ENCODE measurements around the gene CACNA1C. TPM values are rescaled to one million over a fixed set of nuclear protein-coding genes. Genes with fewer than 3 reads are reported as not detected.

The CACNA1C gene
- total RNA-seq, 4 donors from 2014 or later = 3.8 to 13.6 (median 5.7) TPM

DNA sequence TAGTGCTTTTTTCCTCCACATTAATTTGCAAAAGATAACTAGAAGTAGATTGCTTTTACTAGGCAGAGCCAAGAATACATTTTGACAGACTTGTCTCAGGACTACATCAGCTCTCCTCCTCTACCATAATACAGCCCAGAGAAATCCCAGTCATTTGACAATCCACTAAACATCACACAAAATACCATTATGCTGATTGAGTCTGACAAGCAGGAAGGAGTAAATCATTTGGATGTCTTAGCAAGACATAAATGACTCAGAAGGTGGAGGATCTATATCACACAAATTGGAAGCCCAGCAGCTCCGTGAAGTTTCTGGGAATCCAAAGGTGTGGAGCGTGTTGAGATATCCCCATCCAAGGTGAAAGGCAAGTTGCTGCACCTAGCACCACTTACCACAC, 666.6 kb downstream of the CACNA1C start:
- no peak for DNase-seq (ENCODE audit: low spot score)
- ATAC-seq (ENCODE audit: low FRiP score) = no peak
- no peak for TF ChIP-seq CTCF (IDR thresholded peaks at IDR 0.05)

DNA sequence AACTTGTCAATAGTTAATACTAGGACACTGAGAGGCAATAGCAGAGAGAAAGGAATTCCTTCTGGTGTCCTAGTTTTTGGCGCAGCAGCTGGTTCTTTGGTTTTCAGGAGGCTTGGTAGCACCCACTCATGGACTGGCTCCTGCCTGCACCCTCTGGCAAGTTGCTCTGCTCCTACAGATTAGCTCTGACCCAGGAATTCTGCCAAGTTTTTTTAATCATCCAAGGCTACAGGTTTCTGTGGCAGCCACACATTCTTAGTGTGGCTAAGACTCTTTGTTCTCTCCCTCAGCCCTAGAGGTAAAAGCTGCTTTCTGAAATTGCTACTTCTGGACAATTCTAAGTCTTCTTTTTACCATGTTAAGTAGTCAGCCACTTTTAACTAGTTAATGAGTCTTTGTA, 670.0 kb downstream of the CACNA1C start:
- no peak for ATAC-seq (ENCODE audit: low FRiP score)
- no peak for DNase-seq (ENCODE audit: low spot score)
- TF ChIP-seq CTCF (IDR thresholded peaks at IDR 0.05) = no peak

DNA sequence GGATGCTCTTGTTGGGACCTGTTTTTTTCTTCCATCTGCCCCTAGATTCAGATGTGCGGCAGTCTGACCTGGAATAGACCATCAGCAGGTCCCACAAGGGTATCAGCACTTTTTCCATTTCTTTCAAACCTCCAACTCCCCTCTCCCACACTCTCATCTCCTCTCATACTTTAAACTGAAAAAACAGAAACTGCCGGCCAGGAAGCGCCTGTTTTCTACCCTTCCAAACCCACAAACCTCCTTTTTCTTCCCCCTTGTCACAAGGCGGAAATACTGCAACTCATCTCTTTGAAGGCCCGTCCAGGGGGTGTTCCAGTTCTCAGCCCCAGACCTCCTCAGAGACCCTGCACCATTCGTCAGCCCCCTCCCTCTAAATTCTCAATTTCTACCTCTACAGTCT, 679.5 kb downstream of the CACNA1C start:
- no peak for DNase-seq (ENCODE audit: low spot score)
- no peak for TF ChIP-seq CTCF (IDR thresholded peaks at IDR 0.05)
- ATAC-seq (ENCODE audit: low FRiP score) = no peak

- TF ChIP-seq CTCF (IDR thresholded peaks at IDR 0.05) = no peak
- no peak for ATAC-seq (ENCODE audit: low FRiP score)
- DNase-seq (ENCODE audit: low spot score) = no peak
Observed at GRCh38 chr12:2733493-2734355, 680.9 kb downstream of the CACNA1C start.

- ATAC-seq (ENCODE audit: low FRiP score) (no peak), DNase-seq (ENCODE audit: low spot score) (no peak)
- TF ChIP-seq CTCF (IDR thresholded peaks at IDR 0.05) = no peak
Observed at GRCh38 chr12:2735432-2735831, 682.6 kb downstream of the CACNA1C start.

- DNase-seq (ENCODE audit: low spot score) (no peak), ATAC-seq (ENCODE audit: low FRiP score) (no peak)
- TF ChIP-seq CTCF (IDR thresholded peaks at IDR 0.05) = no peak
Observed at GRCh38 chr12:2737656-2738241, 685.0 kb downstream of the CACNA1C start.

DNA sequence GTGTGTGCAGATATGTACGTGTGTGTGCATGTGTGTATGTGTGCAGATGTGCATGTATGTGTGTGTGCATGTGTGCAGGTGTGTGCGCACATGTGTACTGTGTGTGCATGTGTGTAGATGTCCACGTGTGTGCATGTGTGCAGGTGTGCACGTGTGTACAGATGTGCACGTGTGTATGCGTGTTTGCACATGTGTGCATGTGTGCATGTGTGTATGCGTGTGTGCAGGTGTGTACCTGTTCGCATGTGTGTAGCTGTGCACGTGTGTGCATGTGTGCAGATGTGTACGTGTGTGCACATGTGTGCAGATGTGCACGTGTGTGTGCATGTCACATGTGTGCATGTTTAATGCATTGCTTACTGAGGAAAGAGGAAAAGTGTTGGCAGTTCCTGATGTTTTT, 686.3 kb downstream of the CACNA1C start:
- DNase-seq (ENCODE audit: low spot score) = no peak
- TF ChIP-seq CTCF (IDR thresholded peaks at IDR 0.05) = no peak
- no peak for ATAC-seq (ENCODE audit: low FRiP score)
